GM12801 (cell line): ENCODE measurements around the gene ZNF680.

Source experiments
- CTCF ChIP-seq: IDR thresholded peaks from one replicate; pipeline ENCODE4 v1.5.1; 2011; ENCODE audit warnings: control low read depth; ENCODE audit not compliant: insufficient read length; ENCODE audit errors: extremely low read depth

The ZNF680 gene

DNA sequence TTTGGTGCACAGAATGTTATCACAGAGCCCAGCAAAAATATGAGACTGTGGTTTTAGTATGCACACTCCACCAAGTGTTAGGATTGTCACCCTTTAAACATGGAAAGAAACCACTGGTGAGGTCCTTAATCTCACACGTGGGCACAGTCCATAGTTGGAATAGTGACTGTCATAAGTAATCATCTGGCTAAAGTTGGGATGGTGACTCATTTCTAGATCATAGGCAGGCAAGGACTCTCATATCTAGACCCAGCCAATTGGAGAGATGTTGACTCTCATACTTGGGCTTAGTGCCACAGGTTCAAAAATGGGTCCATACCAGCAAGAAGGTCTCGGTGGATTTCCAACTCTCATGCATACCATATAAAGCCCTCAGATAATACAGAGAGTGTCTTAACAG is 39.6 kb upstream of the ZNF680 start:
- no peak for TF ChIP-seq CTCF

DNA sequence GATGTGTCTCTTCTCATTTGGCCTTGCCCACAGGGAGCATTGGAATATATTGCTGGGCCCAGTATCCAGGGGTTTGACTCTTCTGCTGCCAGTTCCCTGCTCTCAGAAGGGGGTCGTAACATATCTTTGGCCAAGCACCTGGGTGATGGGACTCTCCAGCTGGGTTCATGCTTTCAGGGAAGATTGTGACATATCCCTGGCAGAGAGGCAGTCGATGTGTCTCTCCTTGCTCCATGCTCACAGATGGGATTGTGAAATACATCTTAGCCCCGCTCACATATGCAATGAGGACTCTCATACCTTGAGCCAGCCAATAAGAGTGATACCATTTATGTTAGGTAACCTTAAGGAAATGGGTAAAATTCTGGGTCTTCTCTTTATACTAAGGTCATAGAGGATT is 39.2 kb upstream of the ZNF680 start:
- TF ChIP-seq CTCF: no peak

GRCh38 chr7:64599359-64599758 is 36.5 kb upstream of the ZNF680 start:
- TF ChIP-seq CTCF: no peak

DNA sequence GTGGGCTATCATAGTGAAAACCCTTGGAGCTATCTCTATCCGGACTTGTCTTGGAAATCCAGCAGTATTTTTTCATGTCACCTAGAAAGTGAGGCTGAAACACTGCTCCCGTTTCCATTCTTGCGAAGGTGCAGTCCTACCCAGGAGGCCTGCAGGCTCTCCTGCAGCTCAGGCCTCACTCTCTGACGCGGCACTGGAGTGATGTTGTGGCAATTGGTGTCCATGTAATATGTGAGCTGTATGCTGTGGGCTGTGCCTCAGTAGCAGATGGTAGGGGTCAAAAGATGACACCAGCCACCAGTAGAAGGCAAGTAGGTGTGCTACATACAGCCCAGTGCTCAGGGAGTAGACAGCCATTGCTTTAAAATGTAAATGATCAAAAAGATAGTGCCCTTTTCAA is 28.1 kb upstream of the ZNF680 start:
- TF ChIP-seq CTCF: no peak

- TF ChIP-seq CTCF: no peak
These were observed 19.3 kb upstream of the ZNF680 start for GRCh38 chr7:64581926-64582894.

GRCh38 chr7:64581391-64581790 is 18.5 kb upstream of the ZNF680 start:
- no peak for TF ChIP-seq CTCF

- no peak for TF ChIP-seq CTCF
These were observed 11.7 kb upstream of the ZNF680 start for GRCh38 chr7:64574540-64575099.
